ENCODE data around the gene CCDC201.

DNA sequence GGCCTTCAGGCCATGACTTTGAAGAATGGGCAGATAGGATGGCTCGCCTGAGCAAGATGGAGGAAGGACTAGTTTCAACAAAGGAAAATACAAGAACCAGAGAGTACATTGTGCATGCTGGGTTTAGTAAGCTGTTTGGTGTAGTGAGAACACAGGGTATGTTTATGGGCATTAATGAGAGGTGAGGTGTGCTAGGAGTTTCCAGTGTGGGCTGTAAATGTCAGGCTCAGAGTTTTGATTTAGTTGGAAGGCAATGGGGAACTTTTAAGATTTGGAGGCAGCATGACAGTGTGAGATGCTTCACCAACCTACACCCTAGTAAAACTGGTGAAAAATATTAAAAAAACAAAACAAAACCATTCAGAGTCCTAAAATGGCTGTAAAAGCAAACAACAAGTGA lies 28.7 kb upstream of the CCDC201 start:
- TF ChIP-seq, protein P1, sequence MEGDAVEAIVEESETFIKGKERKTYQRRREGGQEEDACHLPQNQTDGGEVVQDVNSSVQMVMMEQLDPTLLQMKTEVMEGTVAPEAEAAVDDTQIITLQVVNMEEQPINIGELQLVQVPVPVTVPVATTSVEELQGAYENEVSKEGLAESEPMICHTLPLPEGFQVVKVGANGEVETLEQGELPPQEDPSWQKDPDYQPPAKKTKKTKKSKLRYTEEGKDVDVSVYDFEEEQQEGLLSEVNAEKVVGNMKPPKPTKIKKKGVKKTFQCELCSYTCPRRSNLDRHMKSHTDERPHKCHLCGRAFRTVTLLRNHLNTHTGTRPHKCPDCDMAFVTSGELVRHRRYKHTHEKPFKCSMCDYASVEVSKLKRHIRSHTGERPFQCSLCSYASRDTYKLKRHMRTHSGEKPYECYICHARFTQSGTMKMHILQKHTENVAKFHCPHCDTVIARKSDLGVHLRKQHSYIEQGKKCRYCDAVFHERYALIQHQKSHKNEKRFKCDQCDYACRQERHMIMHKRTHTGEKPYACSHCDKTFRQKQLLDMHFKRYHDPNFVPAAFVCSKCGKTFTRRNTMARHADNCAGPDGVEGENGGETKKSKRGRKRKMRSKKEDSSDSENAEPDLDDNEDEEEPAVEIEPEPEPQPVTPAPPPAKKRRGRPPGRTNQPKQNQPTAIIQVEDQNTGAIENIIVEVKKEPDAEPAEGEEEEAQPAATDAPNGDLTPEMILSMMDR (IDR thresholded peaks at IDR 0.05; ENCODE audit: low read depth, low read length, poor library complexity, severe bottlenecking), result no peak
- TF ChIP-seq EZH2phosphoT487 (IDR thresholded peaks at IDR 0.05; ENCODE audit: borderline replicate concordance, low read length), result no peak

Measured in DOHH2 (cell line).